Trophoblast cell (in vitro differentiated cells and primary cell): Measurements from ENCODE around the gene MEOX1.

ENCODE experiments used
- DNase-seq, 2 donors: peaks; one replicate each; pipeline ENCODE4 v3.0.0-alpha.2; 2016
- H2AFZ ChIP-seq: 2 replicates; pipeline ENCODE4 v1.6.1; 2013; ENCODE audit warnings: low read length, moderate library complexity, mild to moderate bottlenecking; ENCODE audit not compliant: insufficient read depth, poor library complexity
- H2AK5ac ChIP-seq: 2 replicates; pipeline ENCODE4 v1.6.1; 2013; ENCODE audit warnings: mild to moderate bottlenecking, low read length
- H2BK120ac ChIP-seq: 2 replicates; pipeline ENCODE4 v1.6.1; 2013; ENCODE audit warnings: low read length, mild to moderate bottlenecking, moderate library complexity; ENCODE audit not compliant: insufficient read depth, poor library complexity
- H2BK12ac ChIP-seq: 2 replicates; pipeline ENCODE4 v1.6.1; 2013; ENCODE audit warnings: mild to moderate bottlenecking, low read length, moderate library complexity
- H2BK5ac ChIP-seq: 2 replicates; pipeline ENCODE4 v1.6.1; 2013; ENCODE audit warnings: low read length, low read depth, moderate library complexity, mild to moderate bottlenecking; ENCODE audit not compliant: poor library complexity
- H3K14ac ChIP-seq: 2 replicates; pipeline ENCODE4 v1.6.1; 2013; ENCODE audit warnings: mild to moderate bottlenecking, low read length
- H3K18ac ChIP-seq: 2 replicates; pipeline ENCODE4 v1.6.1; 2013; ENCODE audit warnings: mild to moderate bottlenecking, low read length
- H3K23ac ChIP-seq: 2 replicates; pipeline ENCODE4 v1.6.1; 2013; ENCODE audit warnings: low read length
- H3K27ac ChIP-seq: 2 replicates; pipeline ENCODE4 v1.5.1; 2013; ENCODE audit warnings: low read depth, mild to moderate bottlenecking, inconsistent platforms, low read length, moderate library complexity
- H3K27me3 ChIP-seq: 2 replicates; pipeline ENCODE4 v1.6.1; 2013; ENCODE audit warnings: inconsistent platforms, mild to moderate bottlenecking, low read length, moderate library complexity; ENCODE audit not compliant: insufficient read depth
- H3K36me3 ChIP-seq, 2 experiments: 1 replicate in 1 of 2; 2 replicates in 1 of 2; pipeline ENCODE4 v1.6.1; 2013; ENCODE audit warnings: low read length in 2 of 2, mild to moderate bottlenecking in 2 of 2, moderate library complexity in 1 of 2; ENCODE audit not compliant: insufficient read depth in 2 of 2, control insufficient read depth in 1 of 2
- H3K4ac ChIP-seq: 2 replicates; pipeline ENCODE4 v1.6.1; 2013; ENCODE audit warnings: low read depth, mild to moderate bottlenecking, low read length, moderate library complexity
- H3K4me1 ChIP-seq, 2 experiments: 1 replicate in 1 of 2; 2 replicates in 1 of 2; pipeline ENCODE4 v1.6.1; 2013; ENCODE audit warnings: low read length in 2 of 2, mild to moderate bottlenecking in 2 of 2, moderate library complexity in 1 of 2; ENCODE audit not compliant: insufficient read depth in 2 of 2, control insufficient read depth in 1 of 2
- H3K4me2 ChIP-seq: 2 replicates; pipeline ENCODE4 v1.6.1; 2013; ENCODE audit warnings: inconsistent platforms, mild to moderate bottlenecking, low read length, moderate library complexity
- H3K4me3 ChIP-seq: 2 replicates; pipeline ENCODE4 v1.5.1; 2013; ENCODE audit warnings: mild to moderate bottlenecking, low read depth, low read length, inconsistent platforms
- H3K79me1 ChIP-seq: one replicate; pipeline ENCODE4 v1.6.1; 2013; ENCODE audit warnings: low read length
- H3K79me2 ChIP-seq: 2 replicates; pipeline ENCODE4 v1.6.1; 2013; ENCODE audit warnings: low read length, mild to moderate bottlenecking; ENCODE audit not compliant: control insufficient read depth, insufficient read depth, poor library complexity
- H3K9ac ChIP-seq: 2 replicates; pipeline ENCODE4 v1.6.1; 2013; ENCODE audit warnings: mild to moderate bottlenecking, low read length
- H3K9me3 ChIP-seq: 2 replicates; pipeline ENCODE4 v1.6.1; 2013; ENCODE audit warnings: low read depth, mild to moderate bottlenecking, control low read depth, inconsistent platforms, low read length; ENCODE audit not compliant: insufficient read depth
- H4K12ac ChIP-seq: 2 replicates; pipeline ENCODE4 v1.6.1; 2013; ENCODE audit warnings: low read depth, mild to moderate bottlenecking, low read length, moderate library complexity
- H4K8ac ChIP-seq: 2 replicates; pipeline ENCODE4 v1.6.1; 2013; ENCODE audit warnings: low read depth, mild to moderate bottlenecking, low read length, moderate library complexity
- H4K91ac ChIP-seq: one replicate; pipeline ENCODE4 v1.6.1; 2013; ENCODE audit warnings: low read depth, mild to moderate bottlenecking, low read length, moderate library complexity
- WGBS: extraction: QIAGEN DNeasy Blood & Tissue Kit; methylation state at CpG from one replicate; pipeline ENCODE4 v1.1.7; 2013; ENCODE audit warnings: missing lambda C conversion rate; ENCODE audit not compliant: insufficient read length, insufficient coverage; ENCODE audit errors: extremely low coverage; 5-methylcytosine and 5-hydroxymethylcytosine counted together

Gene MEOX1

GRCh38 chr17:43660816-43661493 lies 767 bp downstream of the MEOX1 start:
- WGBS: no CpG with 5 or more reads among the region's 16 CpGs
- peak overlapping the region; percentile 78 for H4K91ac ChIP-seq

GRCh38 chr17:43659823-43660617 lies 1.7 kb downstream of the MEOX1 start:
- Histone ChIP-seq H3K14ac (peak overlapping the region; percentile 91), H3K36me3 (no peaks in the 10 kb centered on the region), H4K8ac (peak overlapping the region; percentile 5), H3K9me3 (no peaks in the 10 kb centered on the region), H4K12ac (no peak overlapping the region), H2BK12ac (peak overlapping the region; percentile 43), H3K18ac (peak overlapping the region; percentile 66), H3K27ac (no peak overlapping the region), H2AFZ (no peak overlapping the region), H3K4me3 (no peak overlapping the region), H2BK5ac (no peak overlapping the region), H3K79me2 (peaks cover 3% of the 10 kb centered on the region), H3K79me1 (peaks cover 30% of the 10 kb centered on the region), H3K4me1 (peaks cover 40 to 47% of the 10 kb centered on the region in 2 experiments), H2AK5ac (peak overlapping the region; percentile 47), H3K4me2 (peak overlapping the region; percentile 12), H2BK120ac (peak overlapping the region; percentile 88), H3K23ac (no peak overlapping the region), H4K91ac (peak overlapping the region; percentile 78), H3K27me3 (no peaks in the 10 kb centered on the region), H3K9ac (no peak overlapping the region), H3K4ac (peak overlapping the region; percentile 30)
- no peak for DNase-seq
- no CpG with 5 or more reads among the region's 11 CpGs for WGBS

More at GRCh38 chr17:43660816-43661493, 767 bp downstream of the MEOX1 start:
- Histone ChIP-seq H2BK12ac (peak overlapping the region; percentile 43), H4K8ac (peak overlapping the region; percentile 5), H3K4ac (peak overlapping the region; percentile 53), H3K27me3 (no peaks in the 10 kb centered on the region), H3K27ac (peak overlapping the region; percentile 23), H3K9me3 (no peaks in the 10 kb centered on the region), H3K36me3 (no peaks in the 10 kb centered on the region), H3K4me3 (no peak overlapping the region), H4K12ac (peak overlapping the region; percentile 33), H3K14ac (peak overlapping the region; percentile 91), H3K79me2 (peaks cover 5% of the 10 kb centered on the region), H3K18ac (peak overlapping the region; percentile 83), H3K4me1 (peaks cover 47 to 55% of the 10 kb centered on the region in 2 experiments), H2AFZ (no peak overlapping the region), H2AK5ac (peak overlapping the region; percentile 47), H3K4me2 (peak overlapping the region; percentile 6), H2BK5ac (peak overlapping the region; percentile 25), H3K23ac (no peak overlapping the region), H3K79me1 (peaks cover 38% of the 10 kb centered on the region), H3K9ac (no peak overlapping the region), H2BK120ac (peak overlapping the region; percentile 88)
- no peak for DNase-seq

- Histone ChIP-seq H3K4me3 (no peak overlapping the region), H3K27me3 (no peaks in the 10 kb centered on the region), H2BK5ac (peak overlapping the region; percentile 16), H3K4ac (peak overlapping the region; percentile 50), H4K12ac (no peak overlapping the region), H3K14ac (peak overlapping the region; percentile 54), H4K91ac (peak overlapping the region; percentile 8), H2AK5ac (peak overlapping the region; percentile 78), H2AFZ (peak overlapping the region; percentile 47), H4K8ac (peak overlapping the region; percentile 50), H3K9ac (no peak overlapping the region), H3K27ac (no peak overlapping the region), H3K79me1 (peaks cover 25% of the 10 kb centered on the region), H2BK12ac (peak overlapping the region; percentile 75), H3K9me3 (no peaks in the 10 kb centered on the region), H3K36me3 (no peaks in the 10 kb centered on the region), H3K4me2 (peak overlapping the region; percentile 1), H3K79me2 (peaks cover 3% of the 10 kb centered on the region), H3K18ac (peak overlapping the region; percentile 14), H2BK120ac (peak overlapping the region; percentile 4), H3K4me1 (peaks cover 40 to 45% of the 10 kb centered on the region in 2 experiments), H3K23ac (no peak overlapping the region)
- WGBS: no CpG with 5 or more reads among the region's 9 CpGs
- no peak for DNase-seq
These were observed 2.8 kb downstream of the MEOX1 start for GRCh38 chr17:43658900-43659299.

- H3K4ac ChIP-seq: no peak overlapping the region
- H3K27ac ChIP-seq: no peak overlapping the region
- H2AK5ac ChIP-seq: no peak overlapping the region
- no peak overlapping the region for H4K91ac ChIP-seq
- H2AFZ ChIP-seq: no peak overlapping the region
- no peak overlapping the region for H3K18ac ChIP-seq
- no peaks in the 10 kb centered on the region for H3K36me3 ChIP-seq
- H3K9me3 ChIP-seq: no peaks in the 10 kb centered on the region
- peak in 1 of 2 donors; percentile 34 for DNase-seq
- 100% methylated on average over 1 of the region's 5 CpGs for WGBS
- H3K79me2 ChIP-seq: peaks cover 3% of the 10 kb centered on the region
- H4K12ac ChIP-seq: no peak overlapping the region
- peaks cover 24% of the 10 kb centered on the region for H3K79me1 ChIP-seq
- H2BK12ac ChIP-seq: no peak overlapping the region
- H3K4me3 ChIP-seq: no peak overlapping the region
- no peak overlapping the region for H3K9ac ChIP-seq
- peaks cover 36 to 39% of the 10 kb centered on the region in 2 experiments for H3K4me1 ChIP-seq
- no peak overlapping the region for H2BK5ac ChIP-seq
- no peak overlapping the region for H4K8ac ChIP-seq
- no peak overlapping the region for H3K23ac ChIP-seq
- no peaks in the 10 kb centered on the region for H3K27me3 ChIP-seq
- no peak overlapping the region for H3K4me2 ChIP-seq
- no peak overlapping the region for H3K14ac ChIP-seq
- H2BK120ac ChIP-seq: no peak overlapping the region
These were observed 5.9 kb downstream of the MEOX1 start for GRCh38 chr17:43655693-43656255.
